ENCODE data around the gene CLIC1.

- TF ChIP-seq CTCF (IDR thresholded peaks at IDR 0.05) (no peak), POLR2A (IDR thresholded peaks at IDR 0.05) (no peak)
These were observed 44.3 kb upstream of the CLIC1 start for GRCh38 chr6:31780507-31781243.
